ENCODE results near the gene KCTD16. TPM values are rescaled to one million over a fixed set of nuclear protein-coding genes. Genes with fewer than 3 reads are reported as not detected.

KCTD16 gene
- polyA plus RNA-seq, 1 of the 3 experiments (the other 2 are of a cell fraction) = 0.03 TPM

DNA sequence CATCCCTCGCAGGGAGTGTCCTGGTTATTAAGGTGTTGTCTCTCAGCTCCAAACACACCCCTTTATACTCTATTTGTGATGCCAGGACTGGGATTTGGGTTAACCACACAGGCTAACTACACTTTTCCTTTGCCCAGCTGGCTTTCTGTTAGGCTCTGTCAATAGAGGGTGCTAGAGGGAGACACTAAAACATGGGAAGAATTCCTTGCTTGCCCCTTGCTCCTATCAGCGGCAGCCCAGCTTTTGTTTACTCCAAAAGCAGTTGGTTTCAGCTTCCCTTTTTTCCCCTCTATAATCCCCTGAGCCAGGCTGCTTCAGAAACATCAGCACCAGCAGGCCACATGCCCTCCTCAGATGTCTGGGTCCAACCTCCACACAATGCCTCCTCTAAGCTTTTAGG, 297.1 kb downstream of the KCTD16 start:
- no peak overlapping the region for H3K4me2 ChIP-seq

More for the DNA sequence above, 297.1 kb downstream of the KCTD16 start:
- H4K20me1 ChIP-seq (ENCODE audit: insufficient read depth) = no peaks in the 10 kb centered on the region
- ChIA-PET POLR2A (no interaction called here), CTCF (interaction anchor here (0.6 to 1.8 kb wide), 10 partner anchors 11 to 770 kb away, joined by 3 to 8 read pairs (median 4); no protein-coding TSS in a partner anchor)
- no peak overlapping the region for H3K4me3 ChIP-seq (ENCODE audit: low read depth in 2 of 2, low read length in 1 of 2)
- no peak overlapping the region for H3K9ac ChIP-seq
- H3K79me2 ChIP-seq (ENCODE audit: insufficient read depth) = no peaks in the 10 kb centered on the region
- H3K27ac ChIP-seq (ENCODE audit: low read depth in 2 of 2, low read length in 1 of 2) = no peak overlapping the region
- peak; percentile 20 for DNase-seq
- no peak overlapping the region for H2AFZ ChIP-seq (ENCODE audit: low read depth)
- H3K9me2 ChIP-seq = no peaks in the 10 kb centered on the region
- WGBS (ENCODE audit: low lambda C conversion rate) = 52% methylated on average over 2 of the region's 2 CpGs
- no peaks in the 10 kb centered on the region for H3K9me3 ChIP-seq
- H3K27me3 ChIP-seq (ENCODE audit: insufficient read depth) = no peaks in the 10 kb centered on the region
- TF ChIP-seq RXRA (IDR thresholded peaks at IDR 0.05; ENCODE audit: borderline replicate concordance, low read depth) (no peak), CHD2 (IDR thresholded peaks at IDR 0.05; ENCODE audit: low read length, partially characterized antibody) (no peak), MEF2A (IDR thresholded peaks at IDR 0.05; ENCODE audit: borderline replicate concordance, low read depth) (no peak), FOSL2 (IDR thresholded peaks at IDR 0.05; ENCODE audit: borderline replicate concordance, low read depth) (no peak), FOXM1 (IDR thresholded peaks at IDR 0.05; ENCODE audit: low read depth) (no peak), NFIC (IDR thresholded peaks at IDR 0.05; ENCODE audit: borderline replicate concordance) (no peak), RCOR1 (IDR thresholded peaks at IDR 0.05; ENCODE audit: low read length) (no peak), RFX5 (IDR thresholded peaks at IDR 0.05; ENCODE audit: low read length) (no peak), NRF1 (IDR thresholded peaks at IDR 0.05; ENCODE audit: low read depth, low read length) (no peak), RAD21 (IDR thresholded peaks at IDR 0.05; ENCODE audit: low read length) (peak; percentile 59), MXI1 (IDR thresholded peaks at IDR 0.05; ENCODE audit: low read depth, low read length) (no peak), SMC3 (IDR thresholded peaks at IDR 0.05; ENCODE audit: low read depth, low read length) (0 out of 2 replicates have a peak, but pooled peaks have one; percentile 20), GATA2 (CRISPR knock-in tag; IDR thresholded peaks at IDR 0.05) (no peak), ELF1 (IDR thresholded peaks at IDR 0.05) (no peak), POLR2AphosphoS5 (IDR thresholded peaks at IDR 0.05; ENCODE audit: low read depth, low read length) (no peak), YY1 (IDR thresholded peaks at IDR 0.05; ENCODE audit: low read depth) (no peak), TAF1 (IDR thresholded peaks at IDR 0.05; ENCODE audit: borderline replicate concordance, low read depth, low read length) (no peak)
- TF ChIP-seq, protein P1, sequence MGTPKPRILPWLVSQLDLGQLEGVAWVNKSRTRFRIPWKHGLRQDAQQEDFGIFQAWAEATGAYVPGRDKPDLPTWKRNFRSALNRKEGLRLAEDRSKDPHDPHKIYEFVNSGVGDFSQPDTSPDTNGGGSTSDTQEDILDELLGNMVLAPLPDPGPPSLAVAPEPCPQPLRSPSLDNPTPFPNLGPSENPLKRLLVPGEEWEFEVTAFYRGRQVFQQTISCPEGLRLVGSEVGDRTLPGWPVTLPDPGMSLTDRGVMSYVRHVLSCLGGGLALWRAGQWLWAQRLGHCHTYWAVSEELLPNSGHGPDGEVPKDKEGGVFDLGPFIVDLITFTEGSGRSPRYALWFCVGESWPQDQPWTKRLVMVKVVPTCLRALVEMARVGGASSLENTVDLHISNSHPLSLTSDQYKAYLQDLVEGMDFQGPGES (IDR thresholded peaks at IDR 0.05; ENCODE audit: low read depth, low read length) = no peak
- TF ChIP-seq, protein P2, sequence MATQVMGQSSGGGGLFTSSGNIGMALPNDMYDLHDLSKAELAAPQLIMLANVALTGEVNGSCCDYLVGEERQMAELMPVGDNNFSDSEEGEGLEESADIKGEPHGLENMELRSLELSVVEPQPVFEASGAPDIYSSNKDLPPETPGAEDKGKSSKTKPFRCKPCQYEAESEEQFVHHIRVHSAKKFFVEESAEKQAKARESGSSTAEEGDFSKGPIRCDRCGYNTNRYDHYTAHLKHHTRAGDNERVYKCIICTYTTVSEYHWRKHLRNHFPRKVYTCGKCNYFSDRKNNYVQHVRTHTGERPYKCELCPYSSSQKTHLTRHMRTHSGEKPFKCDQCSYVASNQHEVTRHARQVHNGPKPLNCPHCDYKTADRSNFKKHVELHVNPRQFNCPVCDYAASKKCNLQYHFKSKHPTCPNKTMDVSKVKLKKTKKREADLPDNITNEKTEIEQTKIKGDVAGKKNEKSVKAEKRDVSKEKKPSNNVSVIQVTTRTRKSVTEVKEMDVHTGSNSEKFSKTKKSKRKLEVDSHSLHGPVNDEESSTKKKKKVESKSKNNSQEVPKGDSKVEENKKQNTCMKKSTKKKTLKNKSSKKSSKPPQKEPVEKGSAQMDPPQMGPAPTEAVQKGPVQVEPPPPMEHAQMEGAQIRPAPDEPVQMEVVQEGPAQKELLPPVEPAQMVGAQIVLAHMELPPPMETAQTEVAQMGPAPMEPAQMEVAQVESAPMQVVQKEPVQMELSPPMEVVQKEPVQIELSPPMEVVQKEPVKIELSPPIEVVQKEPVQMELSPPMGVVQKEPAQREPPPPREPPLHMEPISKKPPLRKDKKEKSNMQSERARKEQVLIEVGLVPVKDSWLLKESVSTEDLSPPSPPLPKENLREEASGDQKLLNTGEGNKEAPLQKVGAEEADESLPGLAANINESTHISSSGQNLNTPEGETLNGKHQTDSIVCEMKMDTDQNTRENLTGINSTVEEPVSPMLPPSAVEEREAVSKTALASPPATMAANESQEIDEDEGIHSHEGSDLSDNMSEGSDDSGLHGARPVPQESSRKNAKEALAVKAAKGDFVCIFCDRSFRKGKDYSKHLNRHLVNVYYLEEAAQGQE (IDR thresholded peaks at IDR 0.05; ENCODE audit: low read depth, low read length) = no peak
- TF ChIP-seq, protein P3, sequence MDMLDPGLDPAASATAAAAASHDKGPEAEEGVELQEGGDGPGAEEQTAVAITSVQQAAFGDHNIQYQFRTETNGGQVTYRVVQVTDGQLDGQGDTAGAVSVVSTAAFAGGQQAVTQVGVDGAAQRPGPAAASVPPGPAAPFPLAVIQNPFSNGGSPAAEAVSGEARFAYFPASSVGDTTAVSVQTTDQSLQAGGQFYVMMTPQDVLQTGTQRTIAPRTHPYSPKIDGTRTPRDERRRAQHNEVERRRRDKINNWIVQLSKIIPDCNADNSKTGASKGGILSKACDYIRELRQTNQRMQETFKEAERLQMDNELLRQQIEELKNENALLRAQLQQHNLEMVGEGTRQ (IDR thresholded peaks at IDR 0.05; ENCODE audit: borderline replicate concordance, low read depth, low read length) = no peak
- TF ChIP-seq, protein P4, sequence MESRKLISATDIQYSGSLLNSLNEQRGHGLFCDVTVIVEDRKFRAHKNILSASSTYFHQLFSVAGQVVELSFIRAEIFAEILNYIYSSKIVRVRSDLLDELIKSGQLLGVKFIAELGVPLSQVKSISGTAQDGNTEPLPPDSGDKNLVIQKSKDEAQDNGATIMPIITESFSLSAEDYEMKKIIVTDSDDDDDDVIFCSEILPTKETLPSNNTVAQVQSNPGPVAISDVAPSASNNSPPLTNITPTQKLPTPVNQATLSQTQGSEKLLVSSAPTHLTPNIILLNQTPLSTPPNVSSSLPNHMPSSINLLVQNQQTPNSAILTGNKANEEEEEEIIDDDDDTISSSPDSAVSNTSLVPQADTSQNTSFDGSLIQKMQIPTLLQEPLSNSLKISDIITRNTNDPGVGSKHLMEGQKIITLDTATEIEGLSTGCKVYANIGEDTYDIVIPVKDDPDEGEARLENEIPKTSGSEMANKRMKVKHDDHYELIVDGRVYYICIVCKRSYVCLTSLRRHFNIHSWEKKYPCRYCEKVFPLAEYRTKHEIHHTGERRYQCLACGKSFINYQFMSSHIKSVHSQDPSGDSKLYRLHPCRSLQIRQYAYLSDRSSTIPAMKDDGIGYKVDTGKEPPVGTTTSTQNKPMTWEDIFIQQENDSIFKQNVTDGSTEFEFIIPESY (IDR thresholded peaks at IDR 0.05; ENCODE audit: borderline replicate concordance, low read depth) = no peak
- TF ChIP-seq, protein P5, sequence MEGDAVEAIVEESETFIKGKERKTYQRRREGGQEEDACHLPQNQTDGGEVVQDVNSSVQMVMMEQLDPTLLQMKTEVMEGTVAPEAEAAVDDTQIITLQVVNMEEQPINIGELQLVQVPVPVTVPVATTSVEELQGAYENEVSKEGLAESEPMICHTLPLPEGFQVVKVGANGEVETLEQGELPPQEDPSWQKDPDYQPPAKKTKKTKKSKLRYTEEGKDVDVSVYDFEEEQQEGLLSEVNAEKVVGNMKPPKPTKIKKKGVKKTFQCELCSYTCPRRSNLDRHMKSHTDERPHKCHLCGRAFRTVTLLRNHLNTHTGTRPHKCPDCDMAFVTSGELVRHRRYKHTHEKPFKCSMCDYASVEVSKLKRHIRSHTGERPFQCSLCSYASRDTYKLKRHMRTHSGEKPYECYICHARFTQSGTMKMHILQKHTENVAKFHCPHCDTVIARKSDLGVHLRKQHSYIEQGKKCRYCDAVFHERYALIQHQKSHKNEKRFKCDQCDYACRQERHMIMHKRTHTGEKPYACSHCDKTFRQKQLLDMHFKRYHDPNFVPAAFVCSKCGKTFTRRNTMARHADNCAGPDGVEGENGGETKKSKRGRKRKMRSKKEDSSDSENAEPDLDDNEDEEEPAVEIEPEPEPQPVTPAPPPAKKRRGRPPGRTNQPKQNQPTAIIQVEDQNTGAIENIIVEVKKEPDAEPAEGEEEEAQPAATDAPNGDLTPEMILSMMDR (IDR thresholded peaks at IDR 0.05) = peak; percentile 54
- H3K4me1 ChIP-seq (ENCODE audit: control insufficient read depth in 1 of 2, insufficient read depth in 2 of 2, low read depth in 1 of 2, low read length in 1 of 2) = peaks cover 5 to 8% of the 10 kb centered on the region in 2 experiments; a peak in 3 of 4 replicates
- H3F3A ChIP-seq (replicated peaks; ENCODE audit: insufficient read depth) = no peaks in the 10 kb centered on the region
- H3K36me3 ChIP-seq (replicated peaks in 1 of 2; ENCODE audit: control insufficient read depth in 1 of 2, insufficient read depth in 2 of 2, low read length in 1 of 2) = no peaks in the 10 kb centered on the region

Measured in SK-N-SH (cell line).